Bronchus fibroblast of lung (primary cell): Measurements from ENCODE around the gene FLAD1. TPM values are rescaled to one million over a fixed set of nuclear protein-coding genes. Genes with fewer than 3 reads are reported as not detected.

Experiments used
- total RNA-seq: library from RNA; depleted of rRNA; stranded (reverse); fragments of >200 nt; gene quantifications from 2 replicates; pipeline ENCODE4 v1.2.3, GENCODE V29; 2015

Gene FLAD1
- total RNA-seq: 35.3 and 41.8 TPM in 2 replicates

DNA sequence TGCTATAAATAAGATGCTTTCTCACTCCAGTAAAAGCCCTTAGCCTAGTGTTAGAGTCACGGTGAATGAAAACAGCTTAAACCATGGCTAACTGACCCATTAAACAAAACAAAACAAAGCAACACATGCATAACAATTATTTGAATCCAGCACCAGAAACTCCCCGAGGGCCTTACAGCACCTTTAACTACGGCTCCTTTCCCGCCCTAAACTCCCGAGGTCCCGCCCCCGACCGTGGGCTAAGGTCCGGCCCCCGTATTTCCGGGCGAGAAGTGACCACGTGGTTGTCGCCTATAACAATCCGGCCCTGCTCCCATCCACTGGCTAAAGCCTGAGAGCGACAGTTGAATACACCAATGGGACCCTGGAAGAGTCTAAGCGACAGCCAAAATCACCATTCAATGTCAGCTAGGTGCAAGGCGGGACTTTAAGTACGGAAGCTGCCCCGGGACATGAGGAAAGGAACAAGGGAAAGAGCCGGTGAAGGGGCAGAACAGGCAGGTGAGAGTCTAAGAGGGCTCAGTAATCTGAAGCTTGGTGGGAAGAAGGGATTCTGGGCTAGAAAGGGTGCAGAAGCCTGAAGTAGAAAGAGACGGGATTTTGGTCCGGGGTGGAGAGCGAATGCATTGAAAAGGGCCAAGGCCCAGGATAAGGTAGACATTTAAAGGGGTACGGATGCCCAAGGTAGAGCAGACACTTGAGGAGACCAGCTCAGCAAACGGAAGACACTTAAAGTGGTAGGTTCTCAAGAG, at the start of gene FLAD1:
Gene FLAD1 (plus strand): TSS at position 448 of the 752 bp plus-strand sequence. CDS start 351 bp downstream, outside the sequence.

GRCh38 chr1:154936555-154937084, 46.5 kb upstream of the FLAD1 start, which contains the start of gene PMVK:
PMVK (minus strand) TSS chr1:154936719; CDS start chr1:154936685, 34 bp downstream.

DNA sequence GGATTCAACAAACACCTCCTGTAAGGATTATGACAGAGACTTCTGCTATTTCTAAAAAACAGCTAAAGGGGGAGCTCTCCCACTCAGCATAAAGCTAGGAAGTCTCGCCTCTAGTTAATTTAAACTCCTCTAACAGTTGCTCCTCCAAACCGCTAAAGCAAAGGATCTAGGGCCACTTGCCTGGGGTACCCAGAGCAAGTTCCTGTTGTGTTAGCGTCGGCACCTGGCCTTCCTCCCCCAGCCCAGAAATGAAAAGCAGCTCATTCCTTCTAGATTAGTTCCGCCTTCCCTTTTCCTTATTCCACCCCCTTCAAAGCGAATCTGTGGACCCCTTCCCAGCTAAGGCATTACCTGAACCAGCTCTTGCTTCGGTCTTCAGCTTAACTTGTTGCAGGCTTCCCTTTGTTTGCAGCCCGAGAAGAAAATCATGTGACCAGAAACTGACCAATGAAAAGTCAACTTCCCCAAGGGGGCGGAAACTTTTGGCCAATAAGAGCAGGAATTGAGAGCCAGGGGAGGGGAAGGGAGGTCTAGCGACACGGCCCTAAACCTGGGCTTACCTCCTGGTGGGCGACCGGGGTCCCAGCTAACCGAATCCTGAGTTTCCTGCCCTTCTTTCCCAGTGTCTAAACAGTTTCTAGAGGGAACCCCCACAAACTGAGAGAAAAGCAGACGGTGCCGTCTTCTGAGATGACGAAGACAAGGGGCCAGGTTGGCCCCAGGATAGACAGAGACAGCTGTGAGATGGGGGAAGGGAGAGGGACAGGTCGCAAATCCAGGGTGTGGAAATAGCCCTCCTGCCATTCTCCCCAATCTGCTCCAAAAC, 27.2 kb upstream of the FLAD1 start, which contains the start of gene PBXIP1:
Gene PBXIP1 (minus strand): TSS at position 382 of the 826 bp plus-strand sequence. CDS start 2,378 bp downstream, outside the sequence.

DNA sequence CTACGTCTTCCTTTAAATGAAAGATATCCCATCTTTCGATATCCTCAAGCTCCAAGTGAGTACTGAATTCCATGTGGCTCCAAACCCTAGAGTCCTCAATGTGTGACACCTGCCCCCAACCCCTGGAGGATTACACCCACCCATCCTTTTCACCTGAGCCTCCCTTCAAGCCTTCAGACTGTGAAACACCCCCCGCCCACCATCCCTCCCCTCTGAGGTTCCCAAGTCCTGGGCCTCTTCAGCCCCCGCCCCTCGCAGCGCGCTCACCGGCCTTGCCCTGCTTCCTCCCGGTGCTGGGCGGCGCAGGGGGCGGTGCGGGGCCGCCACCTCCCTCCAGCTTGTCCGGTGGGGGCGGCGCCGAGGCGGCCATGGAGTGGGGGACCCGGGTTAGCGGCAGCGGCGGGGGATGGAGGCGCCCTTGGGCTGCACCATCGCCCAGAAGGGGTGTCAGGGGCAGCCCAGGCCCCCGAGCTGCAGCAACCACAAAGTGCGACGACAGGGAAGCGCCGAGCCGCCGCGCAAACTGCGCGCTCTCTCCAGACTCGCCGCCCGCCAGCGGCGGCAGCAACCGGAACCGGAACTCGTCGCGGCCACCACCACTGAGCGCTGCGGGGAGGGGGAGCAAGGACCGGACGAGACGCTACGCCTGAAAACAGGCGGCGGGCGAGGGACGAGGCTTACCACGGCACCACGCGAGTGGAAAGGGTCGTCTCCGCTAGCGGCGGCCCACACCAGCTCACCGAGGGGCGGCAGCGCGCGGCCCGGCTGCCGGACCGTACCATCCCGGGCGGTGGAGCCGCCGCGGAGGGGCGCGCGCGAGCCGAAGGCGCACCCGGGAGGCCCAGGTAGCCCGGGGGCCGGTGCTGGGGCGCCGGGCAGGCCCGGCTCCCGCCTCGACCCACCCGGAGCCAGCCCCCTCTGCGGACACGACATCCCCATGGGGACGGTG, 21.7 kb upstream of the FLAD1 start, which contains the start of gene PYGO2:
Gene PYGO2 (minus strand): TSS at position 576 of the 949 bp plus-strand sequence. CDS start 206 bp downstream, at position 370.

GRCh38 chr1:154970631-154971340, 12.4 kb upstream of the FLAD1 start, which contains the start of gene SHC1:
SHC1 (minus strand) TSS chr1:154970747; CDS start chr1:154970526, 221 bp downstream.

GRCh38 chr1:154974102-154974807, 8.9 kb upstream of the FLAD1 start, which contains the start of gene CKS1B:
CKS1B (plus strand) TSS chr1:154974681; CDS start chr1:154974746, 65 bp downstream.

GRCh38 chr1:154993572-154994268, 10.6 kb downstream of the FLAD1 start, which contains the start of gene LENEP:
LENEP (plus strand) TSS chr1:154993586; CDS start chr1:154993608, 22 bp downstream.

GRCh38 chr1:155002464-155003226, 19.5 kb downstream of the FLAD1 start, which contains the start of gene ZBTB7B:
ZBTB7B (plus strand) TSS chr1:155002802; CDS start chr1:155014661, 11,859 bp downstream.

GRCh38 chr1:155033524-155033923, 50.4 kb downstream of the FLAD1 start, which contains the start of the genes DCST1 and DCST2:
DCST1 (plus strand) TSS chr1:155033824; CDS start chr1:155034037, 213 bp downstream.
DCST2 (minus strand) TSS chr1:155033781; CDS start chr1:155033701, 80 bp downstream.

Other genes starting within 250 kb of the FLAD1 start
- gene KCNN3, start 113.1 kb upstream of the FLAD1 start, total RNA-seq: not detected in 2 replicates
- 9.2 and 11.4 TPM in 2 replicates for gene PMVK, start 46.6 kb upstream of the FLAD1 start, total RNA-seq
- 42.1 and 48.9 TPM in 2 replicates for gene PBXIP1, start 27.2 kb upstream of the FLAD1 start, total RNA-seq
- 16.8 and 19.2 TPM in 2 replicates for gene PYGO2, start 21.6 kb upstream of the FLAD1 start, total RNA-seq
- gene SHC1, start 12.6 kb upstream of the FLAD1 start, total RNA-seq: 192 and 203 TPM in 2 replicates
- 222 and 236 TPM in 2 replicates for gene CKS1B, start 8.7 kb upstream of the FLAD1 start, total RNA-seq
- not detected in 2 replicates for gene LENEP, start 10.2 kb downstream of the FLAD1 start, total RNA-seq
- 13.1 and 14.5 TPM in 2 replicates for gene ZBTB7B, start 19.5 kb downstream of the FLAD1 start, total RNA-seq
- under 0.01 and 0.17 TPM in 2 replicates for gene DCST2, start 50.4 kb downstream of the FLAD1 start, total RNA-seq
- not detected in 2 replicates for gene DCST1, start 50.5 kb downstream of the FLAD1 start, total RNA-seq
- gene ADAM15, start 68.0 kb downstream of the FLAD1 start, total RNA-seq: 82.9 and 84.4 TPM in 2 replicates
- gene EFNA4, start 80.4 kb downstream of the FLAD1 start, total RNA-seq: 7.7 and 8.3 TPM in 2 replicates
- gene EFNA3, start 95.5 kb downstream of the FLAD1 start, total RNA-seq: 0.67 and 1.2 TPM in 2 replicates
- 0.50 and 0.89 TPM in 2 replicates for gene EFNA1, start 144.5 kb downstream of the FLAD1 start, total RNA-seq
- gene SLC50A1, start 152.5 kb downstream of the FLAD1 start, total RNA-seq: 39.2 and 53.4 TPM in 2 replicates
- gene DPM3, start 157.2 kb downstream of the FLAD1 start, total RNA-seq: 100 and 114 TPM in 2 replicates
- 207 and 218 TPM in 2 replicates for gene KRTCAP2, start 190.0 kb downstream of the FLAD1 start, total RNA-seq
- gene TRIM46, start 190.5 kb downstream of the FLAD1 start, total RNA-seq: 5.2 and 5.4 TPM in 2 replicates
- gene THBS3, start 224.6 kb downstream of the FLAD1 start, total RNA-seq: 10.1 and 11.9 TPM in 2 replicates
- 94.7 and 107 TPM in 2 replicates for gene MTX1, start 225.4 kb downstream of the FLAD1 start, total RNA-seq